GM12878 (cell line): Measurements from ENCODE around the gene PCSK5. TPM values are rescaled to one million over a fixed set of nuclear protein-coding genes. Genes with fewer than 3 reads are reported as not detected.

ENCODE experiments used
- ATAC-seq: fragments of 200-7000 bp; cut with Tn5 transposase; 3 replicates; pipeline ENCODE4 v1.9.1; 2020; ENCODE audit warnings: mild to moderate bottlenecking, moderate library complexity
- BruUV-seq: library from RNA; stranded (reverse); fragments of 400-500 nt; replicated peaks from 2 replicates; lab custom pipeline; 2021; lab: Mats Ljungman, UMichigan
- CTCF ChIA-PET: fragments of 300-600 bp; sonication (Branson Sonifier 250); formaldehyde crosslinking; extraction: SDS; loops from one replicate; lab custom pipeline; 2021; ENCODE audit warnings: inconsistent platforms; lab: Yijun Ruan, JAX
- POLR2A ChIA-PET: fragments of 350-600 bp; formaldehyde crosslinking; extraction: SDS; loops from one replicate; lab custom pipeline; 2021; ENCODE audit warnings: inconsistent platforms; lab: Charles Lee
- RAD21 ChIA-PET: fragments of 300-600 bp; sonication (Branson Sonifier 250); formaldehyde crosslinking; loops from one replicate; lab custom pipeline; 2023; ENCODE audit warnings: antibody characterized with exemption; ENCODE audit not compliant: unreplicated experiment; lab: Charles Lee
- SMC1A ChIA-PET: fragments of 300-600 bp; sonication (Branson Sonifier 250); formaldehyde crosslinking; loops from one replicate; lab custom pipeline; 2023; ENCODE audit not compliant: unreplicated experiment, uncharacterized antibody; lab: Charles Lee
- DNase-seq: peaks from one replicate; pipeline ENCODE4 v3.0.0-alpha.2; 2011; ENCODE audit warnings: low read depth, low spot score
- FAIRE-seq: peaks from 3 replicates; lab custom pipeline; 2011; peaks lifted over from hg19 to GRCh38; lab: Jason Lieb, UNC
- H2AFZ ChIP-seq: 2 replicates; pipeline ENCODE4 v1.6.0; 2011; ENCODE audit warnings: low read depth, low read length, control low read depth; ENCODE audit not compliant: control insufficient read depth
- H3K27ac ChIP-seq: 2 replicates; pipeline ENCODE4 v1.5.1; 2011; ENCODE audit warnings: control low read depth; ENCODE audit not compliant: control insufficient read depth, insufficient read depth
- H3K27me3 ChIP-seq, 2 experiments: replicated peaks in 1 of 2; 2 replicates each; pipeline versions ENCODE4 v1.6.0 to v1.6.1; 2011; ENCODE audit warnings: low read length in 1 of 2; ENCODE audit not compliant: control insufficient read depth in 2 of 2, insufficient read depth in 2 of 2
- H3K36me3 ChIP-seq, 2 experiments: 2 replicates each; pipeline ENCODE4 v1.5.1; 2011; ENCODE audit warnings: low read length in 1 of 2; ENCODE audit not compliant: control insufficient read depth in 2 of 2, insufficient read depth in 2 of 2
- H3K4me1 ChIP-seq: 2 replicates; pipeline ENCODE4 v1.6.1; 2011; ENCODE audit warnings: mild to moderate bottlenecking, low read length, moderate library complexity, mixed read lengths; ENCODE audit not compliant: control insufficient read depth, insufficient read depth
- H3K4me2 ChIP-seq: 2 replicates; pipeline ENCODE4 v1.6.0; 2011; ENCODE audit warnings: control low read depth; ENCODE audit not compliant: control insufficient read depth, insufficient read depth
- H3K4me3 ChIP-seq: fragments of 200-600 bp; sonication (generic); 2 replicates; pipeline ENCODE4 v1.5.1; 2016
- H3K79me2 ChIP-seq: 2 replicates; pipeline ENCODE4 v1.6.0; 2011; ENCODE audit warnings: low read length; ENCODE audit not compliant: control insufficient read depth, insufficient read depth
- H3K9ac ChIP-seq: 2 replicates; pipeline ENCODE4 v1.8.0; 2011; ENCODE audit warnings: low read length, control low read depth, mixed read lengths; ENCODE audit not compliant: control insufficient read depth, insufficient read depth
- H3K9me3 ChIP-seq: replicated peaks from 3 replicates; pipeline ENCODE4 v1.5.1; 2011; ENCODE audit warnings: mild to moderate bottlenecking, low read length; ENCODE audit not compliant: control insufficient read depth, insufficient read depth
- H4K20me1 ChIP-seq: 2 replicates; pipeline ENCODE4 v1.6.0; 2011; ENCODE audit not compliant: control insufficient read depth, insufficient read depth
- KDM1A ChIP-seq: fragments of 200-600 bp; sonication (generic); IDR thresholded peaks from 2 replicates; pipeline ENCODE4 v1.6.1; 2016; ENCODE audit warnings: borderline replicate concordance
- NRF1 ChIP-seq: conservative IDR thresholded peaks from 2 replicates; pipeline ENCODE4 v1.6.1; 2011; ENCODE audit warnings: mild to moderate bottlenecking, low read depth, low read length, improper control_type of control experiment
- SIN3A ChIP-seq: IDR thresholded peaks from 2 replicates; pipeline ENCODE4 v1.6.1; 2012; ENCODE audit warnings: low read depth, low read length, improper control_type of control experiment
- STAT3 ChIP-seq: IDR thresholded peaks from 2 replicates; pipeline ENCODE4 v1.6.1; 2011; ENCODE audit warnings: low read depth, low read length, improper control_type of control experiment
- WRNIP1 ChIP-seq: IDR thresholded peaks from 2 replicates; pipeline ENCODE4 v1.6.1; 2011; ENCODE audit warnings: low read depth, low read length, improper control_type of control experiment, borderline replicate concordance
- ZNF622 ChIP-seq: fragments of 450-650 bp; IDR thresholded peaks from 2 replicates; pipeline ENCODE4 v1.6.1; 2017; ENCODE audit warnings: mild to moderate bottlenecking, inconsistent platforms
- WGBS: methylation state at CpG from one replicate; pipeline ENCODE4 v1.1.6; 2016; ENCODE audit warnings: low lambda C conversion rate; ENCODE audit not compliant: insufficient replicate concordance, insufficient coverage; ENCODE audit errors: missing lambda C conversion rate; 5-methylcytosine and 5-hydroxymethylcytosine counted together
- in situ Hi-C: fragments of 300-500 bp; cut with MboI; formaldehyde crosslinking; loops from 9 replicates; pipeline ENCODE4 v1.14.3; 2018; ENCODE audit warnings: mixed read lengths
- intact Hi-C: fragments of 100-400 bp; cut with micrococcal nuclease; formaldehyde crosslinking; loops from one replicate; pipeline ENCODE4 v1.14.2; 2022; ENCODE audit not compliant: unreplicated experiment
- polyA plus RNA-seq, 11 experiments: library from polyadenylated mRNA; depleted of rRNA in 4 of 11; unstranded in 6 of 11; stranded (reverse) in 5 of 11; fragments of >200 nt; fragmentation: Nextera tagmentation in 4 of 11; fragmentation: Illumina TruSeq in 1 of 11; extraction: Ambion mirVana in 4 of 11; extraction: Trizol in 1 of 11; gene quantifications; 1 replicate in 1 of 11; 2 replicates in 10 of 11; pipeline versions ENCODE4 v1.2.1 to v1.2.3, GENCODE V29; 2011 to 2016; ENCODE audit warnings: inconsistent platforms in 2 of 11, missing spikeins in 2 of 11, low read depth in 1 of 11
- total RNA-seq, 4 experiments: library from RNA; depleted of rRNA in 3 of 4; stranded (reverse); fragments of >200 nt in 3 of 4; fragmentation: Illumina TruSeq in 1 of 4; extraction: Trizol in 1 of 4; gene quantifications; 2 replicates each; pipeline versions ENCODE4 v1.2.1 to v1.2.3, GENCODE V29; 2013 to 2021
- TF ChIP-seq, protein P1 (sequence below): IDR thresholded peaks from 2 replicates; pipeline ENCODE4 v1.6.1; 2012; ENCODE audit warnings: mild to moderate bottlenecking, low read depth, low read length
- TF ChIP-seq, protein P2 (sequence below): IDR thresholded peaks from 2 replicates; pipeline ENCODE4 v1.6.1; 2012; ENCODE audit warnings: improper control_type of control experiment, low read depth, low read length; ENCODE audit not compliant: insufficient replicate concordance
- TF ChIP-seq, protein P3 (sequence below): fragments of 450-650 bp; IDR thresholded peaks from 2 replicates; pipeline ENCODE4 v1.6.1; 2018; ENCODE audit warnings: mild to moderate bottlenecking, low read depth, moderate library complexity; ENCODE audit not compliant: partially characterized antibody

The PCSK5 gene
- total and polyA plus RNA-seq, 10 of the 15 experiments (the other 5 are each of a cell fraction or from before 2014, with no cell fraction given) = 0.01 to 0.13 (median 0.04) TPM; not detected in 3

DNA sequence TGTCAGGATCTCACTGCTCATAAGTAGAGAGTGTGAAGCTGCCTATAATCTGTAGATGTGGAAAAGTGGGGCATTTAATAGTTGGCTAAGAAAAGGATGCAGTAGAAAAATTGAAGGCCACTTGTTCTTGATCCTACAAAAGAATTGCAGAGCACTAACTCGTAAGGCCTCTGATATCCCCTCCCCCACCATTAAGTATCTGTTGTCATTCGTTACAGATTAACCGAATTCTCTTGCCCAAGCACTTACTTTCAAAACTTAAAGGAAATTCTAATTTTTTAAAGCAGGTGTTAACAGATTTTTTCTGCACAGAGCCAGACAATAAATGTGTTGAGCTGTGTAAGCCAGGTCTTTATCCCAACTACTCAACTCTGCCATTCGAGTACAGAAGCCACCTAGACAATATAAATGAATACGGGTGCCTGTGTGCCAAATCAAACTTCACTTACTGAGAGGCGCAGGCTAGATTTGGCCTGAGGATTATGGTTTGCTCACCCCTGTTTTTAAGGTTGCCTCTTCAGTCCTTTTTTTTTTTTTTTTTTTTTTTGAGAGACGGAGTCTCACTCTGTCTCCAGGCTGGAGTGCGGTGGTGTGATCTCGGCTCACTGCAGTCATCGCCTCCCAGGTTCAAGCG lies 268.9 kb downstream of the PCSK5 start:
- Histone ChIP-seq H3K9me3 (no peaks in the 10 kb centered on the region), H2AFZ (no peak overlapping the region), H3K9ac (no peak overlapping the region), H3K36me3 (no peaks in the 10 kb centered on the region), H3K4me3 (no peak overlapping the region), H3K27ac (no peak overlapping the region), H3K27me3 (no peaks in the 10 kb centered on the region; a peak in 1 of 4 replicates), H3K4me2 (no peak overlapping the region), H3K79me2 (no peaks in the 10 kb centered on the region), H3K4me1 (no peaks in the 10 kb centered on the region), H4K20me1 (no peaks in the 10 kb centered on the region)
- POLR2A ChIA-PET = no interaction called here
- intact Hi-C loops (no loop called here), in situ Hi-C loops (no loop called here)
- FAIRE-seq (no peak), ATAC-seq (no peak), DNase-seq (no peak)
- BruUV-seq = no TSS peak
- WGBS = 53% methylated on average over 8 of the region's 11 CpGs
- RAD21 ChIA-PET = no interaction called here
- SMC1A ChIA-PET = no interaction called here
- CTCF ChIA-PET = no interaction called here
- no peak for TF ChIP-seq SIN3A
- no peak for TF ChIP-seq KDM1A
- TF ChIP-seq, protein P1, sequence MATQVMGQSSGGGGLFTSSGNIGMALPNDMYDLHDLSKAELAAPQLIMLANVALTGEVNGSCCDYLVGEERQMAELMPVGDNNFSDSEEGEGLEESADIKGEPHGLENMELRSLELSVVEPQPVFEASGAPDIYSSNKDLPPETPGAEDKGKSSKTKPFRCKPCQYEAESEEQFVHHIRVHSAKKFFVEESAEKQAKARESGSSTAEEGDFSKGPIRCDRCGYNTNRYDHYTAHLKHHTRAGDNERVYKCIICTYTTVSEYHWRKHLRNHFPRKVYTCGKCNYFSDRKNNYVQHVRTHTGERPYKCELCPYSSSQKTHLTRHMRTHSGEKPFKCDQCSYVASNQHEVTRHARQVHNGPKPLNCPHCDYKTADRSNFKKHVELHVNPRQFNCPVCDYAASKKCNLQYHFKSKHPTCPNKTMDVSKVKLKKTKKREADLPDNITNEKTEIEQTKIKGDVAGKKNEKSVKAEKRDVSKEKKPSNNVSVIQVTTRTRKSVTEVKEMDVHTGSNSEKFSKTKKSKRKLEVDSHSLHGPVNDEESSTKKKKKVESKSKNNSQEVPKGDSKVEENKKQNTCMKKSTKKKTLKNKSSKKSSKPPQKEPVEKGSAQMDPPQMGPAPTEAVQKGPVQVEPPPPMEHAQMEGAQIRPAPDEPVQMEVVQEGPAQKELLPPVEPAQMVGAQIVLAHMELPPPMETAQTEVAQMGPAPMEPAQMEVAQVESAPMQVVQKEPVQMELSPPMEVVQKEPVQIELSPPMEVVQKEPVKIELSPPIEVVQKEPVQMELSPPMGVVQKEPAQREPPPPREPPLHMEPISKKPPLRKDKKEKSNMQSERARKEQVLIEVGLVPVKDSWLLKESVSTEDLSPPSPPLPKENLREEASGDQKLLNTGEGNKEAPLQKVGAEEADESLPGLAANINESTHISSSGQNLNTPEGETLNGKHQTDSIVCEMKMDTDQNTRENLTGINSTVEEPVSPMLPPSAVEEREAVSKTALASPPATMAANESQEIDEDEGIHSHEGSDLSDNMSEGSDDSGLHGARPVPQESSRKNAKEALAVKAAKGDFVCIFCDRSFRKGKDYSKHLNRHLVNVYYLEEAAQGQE = no peak
- no peak for TF ChIP-seq WRNIP1
- TF ChIP-seq, protein P2, sequence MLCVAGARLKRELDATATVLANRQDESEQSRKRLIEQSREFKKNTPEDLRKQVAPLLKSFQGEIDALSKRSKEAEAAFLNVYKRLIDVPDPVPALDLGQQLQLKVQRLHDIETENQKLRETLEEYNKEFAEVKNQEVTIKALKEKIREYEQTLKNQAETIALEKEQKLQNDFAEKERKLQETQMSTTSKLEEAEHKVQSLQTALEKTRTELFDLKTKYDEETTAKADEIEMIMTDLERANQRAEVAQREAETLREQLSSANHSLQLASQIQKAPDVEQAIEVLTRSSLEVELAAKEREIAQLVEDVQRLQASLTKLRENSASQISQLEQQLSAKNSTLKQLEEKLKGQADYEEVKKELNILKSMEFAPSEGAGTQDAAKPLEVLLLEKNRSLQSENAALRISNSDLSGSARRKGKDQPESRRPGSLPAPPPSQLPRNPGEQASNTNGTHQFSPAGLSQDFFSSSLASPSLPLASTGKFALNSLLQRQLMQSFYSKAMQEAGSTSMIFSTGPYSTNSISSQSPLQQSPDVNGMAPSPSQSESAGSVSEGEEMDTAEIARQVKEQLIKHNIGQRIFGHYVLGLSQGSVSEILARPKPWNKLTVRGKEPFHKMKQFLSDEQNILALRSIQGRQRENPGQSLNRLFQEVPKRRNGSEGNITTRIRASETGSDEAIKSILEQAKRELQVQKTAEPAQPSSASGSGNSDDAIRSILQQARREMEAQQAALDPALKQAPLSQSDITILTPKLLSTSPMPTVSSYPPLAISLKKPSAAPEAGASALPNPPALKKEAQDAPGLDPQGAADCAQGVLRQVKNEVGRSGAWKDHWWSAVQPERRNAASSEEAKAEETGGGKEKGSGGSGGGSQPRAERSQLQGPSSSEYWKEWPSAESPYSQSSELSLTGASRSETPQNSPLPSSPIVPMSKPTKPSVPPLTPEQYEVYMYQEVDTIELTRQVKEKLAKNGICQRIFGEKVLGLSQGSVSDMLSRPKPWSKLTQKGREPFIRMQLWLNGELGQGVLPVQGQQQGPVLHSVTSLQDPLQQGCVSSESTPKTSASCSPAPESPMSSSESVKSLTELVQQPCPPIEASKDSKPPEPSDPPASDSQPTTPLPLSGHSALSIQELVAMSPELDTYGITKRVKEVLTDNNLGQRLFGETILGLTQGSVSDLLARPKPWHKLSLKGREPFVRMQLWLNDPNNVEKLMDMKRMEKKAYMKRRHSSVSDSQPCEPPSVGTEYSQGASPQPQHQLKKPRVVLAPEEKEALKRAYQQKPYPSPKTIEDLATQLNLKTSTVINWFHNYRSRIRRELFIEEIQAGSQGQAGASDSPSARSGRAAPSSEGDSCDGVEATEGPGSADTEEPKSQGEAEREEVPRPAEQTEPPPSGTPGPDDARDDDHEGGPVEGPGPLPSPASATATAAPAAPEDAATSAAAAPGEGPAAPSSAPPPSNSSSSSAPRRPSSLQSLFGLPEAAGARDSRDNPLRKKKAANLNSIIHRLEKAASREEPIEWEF = no peak
- no peak for TF ChIP-seq STAT3
- TF ChIP-seq, protein P3, sequence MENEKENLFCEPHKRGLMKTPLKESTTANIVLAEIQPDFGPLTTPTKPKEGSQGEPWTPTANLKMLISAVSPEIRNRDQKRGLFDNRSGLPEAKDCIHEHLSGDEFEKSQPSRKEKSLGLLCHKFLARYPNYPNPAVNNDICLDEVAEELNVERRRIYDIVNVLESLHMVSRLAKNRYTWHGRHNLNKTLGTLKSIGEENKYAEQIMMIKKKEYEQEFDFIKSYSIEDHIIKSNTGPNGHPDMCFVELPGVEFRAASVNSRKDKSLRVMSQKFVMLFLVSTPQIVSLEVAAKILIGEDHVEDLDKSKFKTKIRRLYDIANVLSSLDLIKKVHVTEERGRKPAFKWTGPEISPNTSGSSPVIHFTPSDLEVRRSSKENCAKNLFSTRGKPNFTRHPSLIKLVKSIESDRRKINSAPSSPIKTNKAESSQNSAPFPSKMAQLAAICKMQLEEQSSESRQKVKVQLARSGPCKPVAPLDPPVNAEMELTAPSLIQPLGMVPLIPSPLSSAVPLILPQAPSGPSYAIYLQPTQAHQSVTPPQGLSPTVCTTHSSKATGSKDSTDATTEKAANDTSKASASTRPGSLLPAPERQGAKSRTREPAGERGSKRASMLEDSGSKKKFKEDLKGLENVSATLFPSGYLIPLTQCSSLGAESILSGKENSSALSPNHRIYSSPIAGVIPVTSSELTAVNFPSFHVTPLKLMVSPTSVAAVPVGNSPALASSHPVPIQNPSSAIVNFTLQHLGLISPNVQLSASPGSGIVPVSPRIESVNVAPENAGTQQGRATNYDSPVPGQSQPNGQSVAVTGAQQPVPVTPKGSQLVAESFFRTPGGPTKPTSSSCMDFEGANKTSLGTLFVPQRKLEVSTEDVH = no peak
- no peak for TF ChIP-seq NRF1
- no peak for TF ChIP-seq ZNF622
